Measurements from ENCODE around the gene MED13L.
"Not testable (repeated sequence)": the region's sequence is repeated elsewhere in the genome, so short reads cannot be mapped to it uniquely, and the experiment has no call there.

Gene MED13L

GRCh38 chr12:116247377-116247776 is 30.1 kb downstream of the MED13L start:
- no peak for DNase-seq (ENCODE audit: low spot score)
- H3K4me3 ChIP-seq, result no peak overlapping the region
- no peak for TF ChIP-seq CTCF (IDR thresholded peaks at IDR 0.05)
- no peak overlapping the region for H3K27ac ChIP-seq

GRCh38 chr12:116246490-116247179 is 30.9 kb downstream of the MED13L start:
- TF ChIP-seq CTCF (IDR thresholded peaks at IDR 0.05), result no peak
- no peak overlapping the region for H3K27ac ChIP-seq
- no peak for DNase-seq (ENCODE audit: low spot score)
- H3K4me3 ChIP-seq, result no peak overlapping the region

GRCh38 chr12:116245189-116245588 is 32.3 kb downstream of the MED13L start:
- H3K4me3 ChIP-seq, result no peak overlapping the region
- DNase-seq (ENCODE audit: low spot score), result no peak
- no peak for TF ChIP-seq CTCF (IDR thresholded peaks at IDR 0.05)
- H3K27ac ChIP-seq, result no peak overlapping the region

- H3K4me3 ChIP-seq, result no peak overlapping the region
- TF ChIP-seq CTCF (IDR thresholded peaks at IDR 0.05), result no peak
- DNase-seq (ENCODE audit: low spot score), result no peak
- no peak overlapping the region for H3K27ac ChIP-seq
Observed at GRCh38 chr12:116244474-116245090, 32.9 kb downstream of the MED13L start.

- Histone ChIP-seq H3K27ac (no peak overlapping the region), H3K4me3 (no peak overlapping the region)
- DNase-seq (ENCODE audit: low spot score), result no peak
- TF ChIP-seq CTCF (IDR thresholded peaks at IDR 0.05), result no peak
Observed at GRCh38 chr12:116244001-116244400, 33.5 kb downstream of the MED13L start.

GRCh38 chr12:116242740-116243139 is 34.8 kb downstream of the MED13L start:
- Histone ChIP-seq H3K27ac (no peak overlapping the region), H3K4me3 (no peak overlapping the region)
- no peak for DNase-seq (ENCODE audit: low spot score)
- no peak for TF ChIP-seq CTCF (IDR thresholded peaks at IDR 0.05)

- no peak for TF ChIP-seq CTCF (IDR thresholded peaks at IDR 0.05)
- H3K27ac ChIP-seq, result no peak overlapping the region
- no peak overlapping the region for H3K4me3 ChIP-seq
- no peak for DNase-seq (ENCODE audit: low spot score)
Observed at GRCh38 chr12:116241157-116241759, 36.2 kb downstream of the MED13L start.

GRCh38 chr12:116238570-116239119 is 38.8 kb downstream of the MED13L start:
- H3K27ac ChIP-seq; DNase-seq (ENCODE audit: low spot score); H3K4me3 ChIP-seq: not testable (repeated sequence)

Measured in coronary artery (tissue), 2 donors.